Liver (tissue), 2 donors: Measurements from ENCODE around the gene RTEL1.

Source experiments
- GABPA ChIP-seq, 2 donors: IDR thresholded peaks in 1 of 2; conservative IDR thresholded peaks in 1 of 2; 2 replicates each; pipeline ENCODE4 v1.6.1; 2016; ENCODE audit warnings: antibody characterized with exemption in 2 of 2, mild to moderate bottlenecking in 1 of 2, moderate library complexity in 1 of 2
- JUND ChIP-seq, 2 donors: IDR thresholded peaks; 2 replicates each; pipeline ENCODE4 v1.6.1; 2016; ENCODE audit warnings: antibody characterized with exemption in 2 of 2
- RXRA ChIP-seq, 2 donors: IDR thresholded peaks; 2 replicates each; pipeline ENCODE4 v1.6.1; 2017 to 2018; ENCODE audit warnings: antibody characterized with exemption in 2 of 2, mild to moderate bottlenecking in 1 of 2
- TAF1 ChIP-seq: conservative IDR thresholded peaks from 2 replicates; pipeline ENCODE4 v1.6.1; 2016; ENCODE audit warnings: antibody characterized with exemption, mild to moderate bottlenecking
- donor health status: healthy.

DNA sequence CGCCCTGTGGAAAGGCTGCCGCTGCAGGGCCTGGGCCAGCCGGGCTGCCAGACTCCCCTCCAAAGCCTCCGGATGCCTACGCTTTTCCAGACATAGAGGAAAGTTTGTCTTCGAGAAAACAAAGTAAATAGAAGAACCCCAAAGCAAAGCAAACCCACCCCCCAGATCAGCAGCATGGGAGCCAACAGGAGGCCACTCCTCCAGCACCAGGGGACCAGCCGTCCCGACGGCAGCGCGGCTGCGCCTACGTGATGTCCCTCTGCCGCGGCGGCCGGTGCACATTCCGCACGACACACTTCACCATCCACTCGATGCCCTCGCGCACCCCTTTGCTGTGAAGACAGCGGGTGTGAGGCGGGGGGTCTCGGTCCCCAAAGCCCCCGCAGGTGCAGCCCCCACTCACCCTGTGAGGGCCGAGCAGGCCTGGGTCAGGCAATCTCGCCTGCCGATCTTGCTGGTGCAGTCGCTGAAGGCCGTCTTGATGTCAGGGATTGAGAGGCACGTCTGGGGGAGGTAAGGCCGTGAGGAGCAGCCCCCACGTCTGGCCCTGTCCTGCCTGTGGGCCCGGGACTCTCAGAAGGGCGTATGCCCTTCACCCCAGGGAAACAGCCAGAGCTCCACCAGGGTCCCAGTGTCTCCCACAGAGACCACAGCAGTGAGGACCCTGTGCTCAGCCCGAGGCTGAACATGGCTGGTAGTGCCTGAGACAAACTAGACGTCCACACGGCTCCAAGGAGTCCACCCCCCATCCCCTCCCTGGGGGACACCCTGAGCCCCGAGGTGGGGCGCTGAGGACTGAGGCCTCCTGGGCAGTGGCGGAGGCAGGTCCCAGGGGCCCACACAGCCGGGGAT lies 42.3 kb downstream of the RTEL1 start:
- TF ChIP-seq JUND (IDR thresholded peaks at IDR 0.05) (no peak), RXRA (IDR thresholded peaks at IDR 0.05) (no peak), TAF1 (no peak), GABPA (IDR thresholded peaks at IDR 0.05 in 1 of 2, conservative IDR thresholded peaks at IDR 0.05 in 1 of 2) (no peak)
